Liver (tissue), 9 donors: Measurements from ENCODE around the gene CDC45. TPM values are rescaled to one million over a fixed set of nuclear protein-coding genes. Genes with fewer than 3 reads are reported as not detected.

Experiments
- DNase-seq: peaks from one replicate; pipeline ENCODE4 v3.0.0-alpha.2; 2017; ENCODE audit warnings: low spot score
- H3K27ac ChIP-seq, 2 donors: one replicate each; pipeline ENCODE4 v1.7.0; 2013; ENCODE audit warnings: inconsistent platforms in 2 of 2, low read length in 2 of 2, control low read depth in 1 of 2, low read depth in 1 of 2, mild to moderate bottlenecking in 1 of 2
- H3K27me3 ChIP-seq, 4 donors: one replicate each; pipeline versions ENCODE4 v1.6.1 to v1.7.0; 2013; ENCODE audit warnings: low read length in 3 of 4, inconsistent platforms in 1 of 4, mild to moderate bottlenecking in 1 of 4, moderate library complexity in 1 of 4; ENCODE audit not compliant: control insufficient read depth in 4 of 4, insufficient read depth in 4 of 4
- H3K36me3 ChIP-seq, 4 donors: one replicate each; pipeline versions ENCODE4 v1.6.1 to v1.7.0; 2013; ENCODE audit warnings: low read length in 3 of 4, mild to moderate bottlenecking in 3 of 4, low read depth in 1 of 4, moderate library complexity in 1 of 4; ENCODE audit not compliant: control insufficient read depth in 4 of 4, insufficient read depth in 3 of 4
- H3K4me1 ChIP-seq, 4 donors: one replicate each; pipeline versions ENCODE4 v1.6.1 to v1.7.0; 2013; ENCODE audit warnings: low read length in 3 of 4, mild to moderate bottlenecking in 3 of 4, moderate library complexity in 1 of 4; ENCODE audit not compliant: control insufficient read depth in 4 of 4, insufficient read depth in 4 of 4
- H3K4me3 ChIP-seq, 3 donors: one replicate each; pipeline versions ENCODE4 v1.6.1 to v1.7.0; 2013; ENCODE audit warnings: low read length in 3 of 3, control low read depth in 1 of 3, low read depth in 1 of 3, mild to moderate bottlenecking in 1 of 3
- H3K9ac ChIP-seq, 2 donors: one replicate each; pipeline ENCODE4 v1.7.0; 2013; ENCODE audit warnings: low read length in 2 of 2, mild to moderate bottlenecking in 2 of 2, moderate library complexity in 2 of 2, control low read depth in 1 of 2, low read depth in 1 of 2
- H3K9me3 ChIP-seq, 4 donors: one replicate each; pipeline versions ENCODE4 v1.6.1 to v1.7.0; 2013; ENCODE audit warnings: low read length in 3 of 4; ENCODE audit not compliant: control insufficient read depth in 4 of 4
- EGR1 ChIP-seq, 2 donors: IDR thresholded peaks; 2 replicates each; pipeline ENCODE4 v1.6.1; 2016 to 2018; ENCODE audit warnings: antibody characterized with exemption in 2 of 2, low read depth in 2 of 2
- FOXA2 ChIP-seq: IDR thresholded peaks from 2 replicates; pipeline ENCODE4 v1.6.1; 2016; ENCODE audit warnings: antibody characterized with exemption
- HNF4A ChIP-seq, 2 donors: conservative IDR thresholded peaks; 2 replicates each; pipeline ENCODE4 v1.6.1; 2016; ENCODE audit warnings: antibody characterized with exemption in 2 of 2, mild to moderate bottlenecking in 2 of 2
- JUND ChIP-seq, 2 donors: IDR thresholded peaks; 2 replicates each; pipeline ENCODE4 v1.6.1; 2016; ENCODE audit warnings: antibody characterized with exemption in 2 of 2
- RAD21 ChIP-seq, 2 donors: IDR thresholded peaks; 2 replicates each; pipeline ENCODE4 v1.6.1; 2016; ENCODE audit warnings: antibody characterized with exemption in 2 of 2, mild to moderate bottlenecking in 2 of 2
- RXRA ChIP-seq, 2 donors: IDR thresholded peaks; 2 replicates each; pipeline ENCODE4 v1.6.1; 2017 to 2018; ENCODE audit warnings: antibody characterized with exemption in 2 of 2, mild to moderate bottlenecking in 1 of 2
- TAF1 ChIP-seq: conservative IDR thresholded peaks from 2 replicates; pipeline ENCODE4 v1.6.1; 2016; ENCODE audit warnings: antibody characterized with exemption, mild to moderate bottlenecking
- YY1 ChIP-seq: IDR thresholded peaks from 2 replicates; pipeline ENCODE4 v1.6.1; 2016; ENCODE audit warnings: antibody characterized with exemption, mild to moderate bottlenecking
- WGBS: extraction: QIAGEN DNeasy Blood & Tissue Kit; methylation state at CpG from one replicate; pipeline ENCODE4 v1.1.7; 2013; 5-methylcytosine and 5-hydroxymethylcytosine counted together
- polyA plus RNA-seq, 2 donors: library from polyadenylated mRNA; stranded (reverse) in 1 of 2; unstranded in 1 of 2; fragments of 200-250 nt in 1 of 2; fragments of >200 nt in 1 of 2; fragmentation: Nextera tagmentation in 1 of 2; extraction: Ambion mirVana in 1 of 2; gene quantifications; one replicate each; pipeline versions ENCODE4 v1.2.1 to v1.2.3, GENCODE V29; 2013 to 2015
- total RNA-seq, 2 donors: library from RNA; depleted of rRNA; stranded (reverse); fragments of >200 nt; gene quantifications; one replicate each; pipeline ENCODE4 v1.2.3, GENCODE V29; 2014
- TF ChIP-seq, protein P1 (sequence below): fragments of 150-350 bp; IDR thresholded peaks from 2 replicates; pipeline ENCODE4 v1.5.1; 2017; ENCODE audit warnings: improper control_type of control experiment, low read depth, low read length; ENCODE audit not compliant: missing input control
- TF ChIP-seq, protein P2 (sequence below): IDR thresholded peaks from 2 replicates; pipeline ENCODE4 v1.6.1; 2016; ENCODE audit warnings: antibody characterized with exemption
- TF ChIP-seq, protein P3 (sequence below): IDR thresholded peaks from 2 replicates; pipeline ENCODE4 v1.6.1; 2016; ENCODE audit warnings: antibody characterized with exemption, mild to moderate bottlenecking
- donor health status: healthy.
- donor health status: healthy.
- donor health status: healthy.
- donor health status: healthy.
- donor health status: healthy.

The CDC45 gene
- total and polyA plus RNA-seq, 4 donors, result 0.33 to 15.5 (median 0.94) TPM

DNA sequence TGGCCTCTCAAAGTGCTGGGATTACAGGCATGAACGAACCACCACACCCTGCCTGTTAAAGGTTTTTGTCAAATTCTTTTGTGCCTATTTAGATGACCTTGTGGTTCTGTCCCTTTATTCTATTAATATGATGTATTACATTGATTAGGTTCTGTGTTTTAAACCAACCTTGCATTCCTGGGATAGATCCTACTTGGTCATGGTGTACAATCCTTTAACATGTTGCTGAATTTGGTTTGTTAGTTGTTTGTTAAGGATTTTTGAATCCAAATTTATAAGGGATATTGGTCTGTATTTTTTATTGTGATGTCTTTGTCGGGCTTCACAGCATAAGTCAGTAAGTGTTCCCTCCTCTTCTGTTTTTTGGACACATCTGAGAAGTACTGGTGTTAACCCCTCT is 73.5 kb downstream of the CDC45 start (continued):
- TF ChIP-seq RAD21 (IDR thresholded peaks at IDR 0.05), result no peak
- TF ChIP-seq, protein P1, sequence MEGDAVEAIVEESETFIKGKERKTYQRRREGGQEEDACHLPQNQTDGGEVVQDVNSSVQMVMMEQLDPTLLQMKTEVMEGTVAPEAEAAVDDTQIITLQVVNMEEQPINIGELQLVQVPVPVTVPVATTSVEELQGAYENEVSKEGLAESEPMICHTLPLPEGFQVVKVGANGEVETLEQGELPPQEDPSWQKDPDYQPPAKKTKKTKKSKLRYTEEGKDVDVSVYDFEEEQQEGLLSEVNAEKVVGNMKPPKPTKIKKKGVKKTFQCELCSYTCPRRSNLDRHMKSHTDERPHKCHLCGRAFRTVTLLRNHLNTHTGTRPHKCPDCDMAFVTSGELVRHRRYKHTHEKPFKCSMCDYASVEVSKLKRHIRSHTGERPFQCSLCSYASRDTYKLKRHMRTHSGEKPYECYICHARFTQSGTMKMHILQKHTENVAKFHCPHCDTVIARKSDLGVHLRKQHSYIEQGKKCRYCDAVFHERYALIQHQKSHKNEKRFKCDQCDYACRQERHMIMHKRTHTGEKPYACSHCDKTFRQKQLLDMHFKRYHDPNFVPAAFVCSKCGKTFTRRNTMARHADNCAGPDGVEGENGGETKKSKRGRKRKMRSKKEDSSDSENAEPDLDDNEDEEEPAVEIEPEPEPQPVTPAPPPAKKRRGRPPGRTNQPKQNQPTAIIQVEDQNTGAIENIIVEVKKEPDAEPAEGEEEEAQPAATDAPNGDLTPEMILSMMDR, result no peak
- TF ChIP-seq, protein P2, sequence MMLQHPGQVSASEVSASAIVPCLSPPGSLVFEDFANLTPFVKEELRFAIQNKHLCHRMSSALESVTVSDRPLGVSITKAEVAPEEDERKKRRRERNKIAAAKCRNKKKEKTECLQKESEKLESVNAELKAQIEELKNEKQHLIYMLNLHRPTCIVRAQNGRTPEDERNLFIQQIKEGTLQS, result no peak
- TF ChIP-seq HNF4A (conservative IDR thresholded peaks at IDR 0.05), result no peak
- TF ChIP-seq TAF1, result no peak
- no peak for TF ChIP-seq EGR1 (IDR thresholded peaks at IDR 0.05; ENCODE audit: low read depth in 2 of 2)

DNA sequence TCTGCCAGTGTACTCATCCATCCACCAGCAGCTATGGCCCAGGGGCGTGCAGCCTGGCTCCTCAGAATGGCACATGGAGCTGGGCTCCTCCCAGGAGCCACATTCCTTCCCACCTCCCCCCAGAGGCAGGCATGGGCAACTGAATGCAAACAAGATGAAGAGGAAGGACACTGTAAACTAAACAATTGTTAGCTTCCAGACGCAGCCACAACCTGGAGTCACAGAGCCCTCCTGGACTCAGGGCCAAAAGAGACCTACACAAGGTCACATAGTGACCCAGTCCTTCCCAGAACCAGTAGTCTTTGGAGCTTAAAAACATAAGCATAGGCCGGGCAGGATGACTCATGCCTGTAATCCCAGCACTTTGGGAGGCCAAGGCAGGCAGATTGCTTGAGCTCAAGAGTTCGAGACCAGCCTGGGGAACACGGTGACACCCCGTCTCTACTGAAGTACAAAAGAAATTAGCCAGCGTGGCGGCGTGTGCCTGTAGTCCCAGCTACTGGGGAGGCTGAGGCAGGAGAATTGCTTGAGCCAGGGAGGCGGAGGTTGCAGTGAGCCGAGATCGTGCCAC is 75.2 kb downstream of the CDC45 start:
- no peaks in the 10 kb centered on the region for H3K27me3 ChIP-seq
- no peaks in the 10 kb centered on the region for H3K4me1 ChIP-seq
- H3K27ac ChIP-seq, result no peak overlapping the region
- DNase-seq, result no peak
- TF ChIP-seq RXRA (IDR thresholded peaks at IDR 0.05) (no peak), YY1 (no peak), RAD21 (IDR thresholded peaks at IDR 0.05) (no peak)
- TF ChIP-seq, protein P3, sequence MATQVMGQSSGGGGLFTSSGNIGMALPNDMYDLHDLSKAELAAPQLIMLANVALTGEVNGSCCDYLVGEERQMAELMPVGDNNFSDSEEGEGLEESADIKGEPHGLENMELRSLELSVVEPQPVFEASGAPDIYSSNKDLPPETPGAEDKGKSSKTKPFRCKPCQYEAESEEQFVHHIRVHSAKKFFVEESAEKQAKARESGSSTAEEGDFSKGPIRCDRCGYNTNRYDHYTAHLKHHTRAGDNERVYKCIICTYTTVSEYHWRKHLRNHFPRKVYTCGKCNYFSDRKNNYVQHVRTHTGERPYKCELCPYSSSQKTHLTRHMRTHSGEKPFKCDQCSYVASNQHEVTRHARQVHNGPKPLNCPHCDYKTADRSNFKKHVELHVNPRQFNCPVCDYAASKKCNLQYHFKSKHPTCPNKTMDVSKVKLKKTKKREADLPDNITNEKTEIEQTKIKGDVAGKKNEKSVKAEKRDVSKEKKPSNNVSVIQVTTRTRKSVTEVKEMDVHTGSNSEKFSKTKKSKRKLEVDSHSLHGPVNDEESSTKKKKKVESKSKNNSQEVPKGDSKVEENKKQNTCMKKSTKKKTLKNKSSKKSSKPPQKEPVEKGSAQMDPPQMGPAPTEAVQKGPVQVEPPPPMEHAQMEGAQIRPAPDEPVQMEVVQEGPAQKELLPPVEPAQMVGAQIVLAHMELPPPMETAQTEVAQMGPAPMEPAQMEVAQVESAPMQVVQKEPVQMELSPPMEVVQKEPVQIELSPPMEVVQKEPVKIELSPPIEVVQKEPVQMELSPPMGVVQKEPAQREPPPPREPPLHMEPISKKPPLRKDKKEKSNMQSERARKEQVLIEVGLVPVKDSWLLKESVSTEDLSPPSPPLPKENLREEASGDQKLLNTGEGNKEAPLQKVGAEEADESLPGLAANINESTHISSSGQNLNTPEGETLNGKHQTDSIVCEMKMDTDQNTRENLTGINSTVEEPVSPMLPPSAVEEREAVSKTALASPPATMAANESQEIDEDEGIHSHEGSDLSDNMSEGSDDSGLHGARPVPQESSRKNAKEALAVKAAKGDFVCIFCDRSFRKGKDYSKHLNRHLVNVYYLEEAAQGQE, result no peak
- TF ChIP-seq, protein P1, result no peak
- no peak overlapping the region for H3K9ac ChIP-seq
- H3K9me3 ChIP-seq, result no peaks in the 10 kb centered on the region
- no peaks in the 10 kb centered on the region for H3K36me3 ChIP-seq
- WGBS, result 90% methylated on average over 12 of the region's 12 CpGs
- no peak overlapping the region for H3K4me3 ChIP-seq

DNA sequence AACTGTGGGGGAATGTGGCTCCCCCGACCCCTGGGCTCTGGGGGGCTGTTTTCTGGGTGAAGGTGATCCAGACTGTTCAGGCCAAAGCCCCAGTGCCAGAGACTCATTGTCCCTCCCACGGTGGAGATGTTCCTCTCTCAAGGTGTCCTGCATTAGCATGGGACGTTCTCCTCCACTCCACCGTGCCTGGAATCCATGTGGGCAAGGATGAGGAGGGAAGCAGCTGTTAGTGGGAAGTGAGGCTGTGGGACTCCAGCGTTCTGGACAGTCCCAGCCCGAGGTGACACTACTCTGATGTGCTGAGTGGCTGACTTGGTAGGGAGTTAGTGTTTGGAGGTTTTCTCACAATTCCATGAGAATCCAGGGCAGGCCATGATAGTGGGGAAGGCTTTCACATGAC is 75.9 kb downstream of the CDC45 start:
- Histone ChIP-seq H3K9ac (no peak overlapping the region), H3K9me3 (no peaks in the 10 kb centered on the region), H3K4me1 (no peaks in the 10 kb centered on the region), H3K36me3 (no peaks in the 10 kb centered on the region), H3K27ac (no peak overlapping the region), H3K4me3 (no peak overlapping the region), H3K27me3 (no peaks in the 10 kb centered on the region)
- no peak for TF ChIP-seq FOXA2
- no peak for TF ChIP-seq HNF4A (conservative IDR thresholded peaks at IDR 0.05)
- no peak for TF ChIP-seq JUND (IDR thresholded peaks at IDR 0.05)
- TF ChIP-seq, protein P2, result no peak
- no peak for DNase-seq
- WGBS, result 87% methylated on average over 6 of the region's 6 CpGs
